Transverse colon (tissue), 4 donors: Measurements from ENCODE around the gene MBD3L2. TPM values are rescaled to one million over a fixed set of nuclear protein-coding genes. Genes with fewer than 3 reads are reported as not detected.

Experiments
- DNase-seq: peaks from one replicate; pipeline ENCODE4 v3.0.0-alpha.2; 2019
- H3K27ac ChIP-seq, 4 donors: fragments of 200-600 bp; sonication (generic); 2 replicates each; pipeline ENCODE4 v1.5.1; 2016 to 2018; ENCODE audit warnings: inconsistent platforms in 4 of 4
- H3K27me3 ChIP-seq: fragments of 200-600 bp; sonication (generic); 2 replicates; pipeline ENCODE4 v1.5.1; 2017; ENCODE audit warnings: inconsistent platforms
- H3K36me3 ChIP-seq, 4 donors: fragments of 200-600 bp; sonication (generic); 2 replicates each; pipeline ENCODE4 v1.5.1; 2017 to 2019; ENCODE audit warnings: inconsistent platforms in 4 of 4
- H3K4me1 ChIP-seq, 4 donors: fragments of 200-600 bp; sonication (generic); 2 replicates each; pipeline ENCODE4 v1.5.1; 2017 to 2020; ENCODE audit warnings: inconsistent platforms in 4 of 4
- H3K4me3 ChIP-seq, 4 donors: fragments of 200-600 bp; sonication (generic); 1 replicate in 1 of 4; 2 replicates in 3 of 4; pipeline versions ENCODE4 v1.5.1 to v1.6.1; 2017 to 2019; ENCODE audit warnings: inconsistent platforms in 4 of 4
- H3K9me3 ChIP-seq, 2 donors: fragments of 200-600 bp; sonication (generic); 2 replicates each; pipeline ENCODE4 v1.5.1; 2017 to 2019; ENCODE audit warnings: inconsistent platforms in 2 of 2
- CTCF ChIP-seq, 5 experiments: fragments of 200-600 bp in 3 of 5; fragments of 450-650 bp in 2 of 5; sonication (generic) in 3 of 5; IDR thresholded peaks; 1 replicate in 2 of 5; 2 replicates in 3 of 5; pipeline ENCODE4 v1.5.1; 2016 to 2017; ENCODE audit warnings: antibody characterized with exemption in 5 of 5, inconsistent platforms in 3 of 5, mild to moderate bottlenecking in 2 of 5, moderate library complexity in 1 of 5
- EP300 ChIP-seq: sonication (generic); formaldehyde crosslinking; IDR thresholded peaks from one replicate; pipeline ENCODE4 v1.6.1; 2017; ENCODE audit warnings: antibody characterized with exemption, low read depth
- POLR2A ChIP-seq: fragments of 450-650 bp; IDR thresholded peaks from one replicate; pipeline ENCODE4 v1.6.1; 2016; ENCODE audit warnings: antibody characterized with exemption, mild to moderate bottlenecking, moderate library complexity
- POLR2AphosphoS5 ChIP-seq, 3 donors: sonication (generic); formaldehyde crosslinking; IDR thresholded peaks; one replicate each; pipeline ENCODE4 v1.6.1; 2016; ENCODE audit warnings: antibody characterized with exemption in 3 of 3
- WGBS, 2 donors: methylation state at CpG; one replicate each; pipeline ENCODE4 v1.1.5; 2018; ENCODE audit warnings: low coverage in 1 of 2; 5-methylcytosine and 5-hydroxymethylcytosine counted together
- in situ Hi-C, 4 donors: fragments of 200-750 bp; cut with MboI; loops; one replicate each; pipeline versions ENCODE4 v1.15.0 to v1.15.1; 2017; ENCODE audit warnings: low sequenced_read_pairs in 3 of 4, low pct_ligation_motif_present in 1 of 4, low pct_unique_long_range_greater_than_20kb in 1 of 4
- intact Hi-C: fragments of 100-400 bp; cut with DNase I; formaldehyde crosslinking; loops from one replicate; pipeline ENCODE4 v1.15.1; 2023; ENCODE audit warnings: low total_unique reads
- total RNA-seq, 4 donors: library from RNA; depleted of rRNA; stranded (reverse); fragments of >200 nt; gene quantifications; one replicate each; pipeline ENCODE4 v1.1.0, GENCODE V29; 2016

Gene MBD3L2
- total RNA-seq, 4 donors from 2014 or later: not detected

DNA sequence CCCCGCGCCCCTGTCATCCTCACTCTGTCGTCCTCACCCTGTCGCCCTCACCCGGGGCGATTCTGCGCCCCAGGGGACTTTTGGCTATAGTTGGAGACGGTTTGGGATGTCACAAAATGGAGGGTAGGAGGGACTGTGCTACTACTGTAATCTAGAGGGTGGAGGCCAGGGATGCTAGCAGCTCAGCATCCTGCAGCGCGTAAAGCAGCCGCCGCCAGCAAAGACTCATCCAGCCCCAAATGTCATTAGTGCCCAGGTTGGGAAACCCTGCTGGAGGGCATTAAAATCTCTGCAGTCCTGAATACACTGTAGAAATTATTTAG is 20.7 kb downstream of the MBD3L2 start:
- no peaks in the 10 kb centered on the region for H3K27me3 ChIP-seq
- peaks cover 8 to 10% (median 8%) of the 10 kb centered on the region in 4 donors for H3K4me1 ChIP-seq
- H3K27ac ChIP-seq: peak overlapping the region; percentile 85 to 88 (median 86)
- intact Hi-C loops: loop anchor here (10.0 kb wide), 1 partner anchor 1585 kb away; no protein-coding TSS in a partner anchor
- H3K9me3 ChIP-seq: no peaks in the 10 kb centered on the region
- TF ChIP-seq CTCF (IDR thresholded peaks at IDR 0.05) (no peak), POLR2A (no peak), EP300 (no peak), POLR2AphosphoS5 (IDR thresholded peaks at IDR 0.05) (no peak)
- in situ Hi-C loops: no loop called here
- DNase-seq: no peak
- peak overlapping the region; percentile 52 to 95 (median 82) for H3K4me3 ChIP-seq
- peaks cover 0 to 34% (median 15%) of the 10 kb centered on the region in 4 donors for H3K36me3 ChIP-seq
- WGBS, 2 donors: 0% methylated on average over 12 of the region's 12 CpGs; no CpG with 5 or more reads in 1 of the 2 donors

DNA sequence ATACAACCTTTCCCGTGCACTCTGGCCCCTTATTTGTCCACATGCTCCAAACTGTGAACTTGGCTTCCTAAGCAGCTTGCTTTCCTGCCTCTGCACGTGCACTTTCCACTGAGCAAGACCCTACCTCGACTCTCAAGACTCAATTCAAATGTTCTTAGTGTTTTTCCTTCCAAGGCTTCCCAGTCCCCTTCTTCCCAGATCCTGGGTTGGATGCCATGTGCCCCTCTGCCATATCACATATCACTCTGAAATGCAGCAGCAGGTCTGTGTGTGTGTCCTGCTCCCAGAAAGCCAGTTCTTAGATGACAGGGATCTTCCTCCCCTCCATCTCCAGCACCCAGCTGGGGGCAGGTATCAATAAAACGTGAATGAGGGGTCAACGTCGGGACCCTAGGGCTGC is 23.4 kb downstream of the MBD3L2 start:
- Histone ChIP-seq H3K4me3 (no peak overlapping the region), H3K36me3 (peaks cover 0 to 60% (median 31%) of the 10 kb centered on the region in 4 donors), H3K27ac (no peak overlapping the region), H3K4me1 (peaks cover 8 to 10% (median 8%) of the 10 kb centered on the region in 4 donors), H3K27me3 (no peaks in the 10 kb centered on the region), H3K9me3 (peaks cover 13 to 21% of the 10 kb centered on the region in 2 donors)
- TF ChIP-seq EP300: no peak
- TF ChIP-seq POLR2AphosphoS5 (IDR thresholded peaks at IDR 0.05): no peak
- TF ChIP-seq CTCF (IDR thresholded peaks at IDR 0.05): no peak
- no peak for TF ChIP-seq POLR2A
- no peak for DNase-seq
- intact Hi-C loops (no loop called here), in situ Hi-C loops (no loop called here)
- 92 to 97% methylated on average over 4 to 6 of the region's 6 CpGs for WGBS, 2 donors

DNA sequence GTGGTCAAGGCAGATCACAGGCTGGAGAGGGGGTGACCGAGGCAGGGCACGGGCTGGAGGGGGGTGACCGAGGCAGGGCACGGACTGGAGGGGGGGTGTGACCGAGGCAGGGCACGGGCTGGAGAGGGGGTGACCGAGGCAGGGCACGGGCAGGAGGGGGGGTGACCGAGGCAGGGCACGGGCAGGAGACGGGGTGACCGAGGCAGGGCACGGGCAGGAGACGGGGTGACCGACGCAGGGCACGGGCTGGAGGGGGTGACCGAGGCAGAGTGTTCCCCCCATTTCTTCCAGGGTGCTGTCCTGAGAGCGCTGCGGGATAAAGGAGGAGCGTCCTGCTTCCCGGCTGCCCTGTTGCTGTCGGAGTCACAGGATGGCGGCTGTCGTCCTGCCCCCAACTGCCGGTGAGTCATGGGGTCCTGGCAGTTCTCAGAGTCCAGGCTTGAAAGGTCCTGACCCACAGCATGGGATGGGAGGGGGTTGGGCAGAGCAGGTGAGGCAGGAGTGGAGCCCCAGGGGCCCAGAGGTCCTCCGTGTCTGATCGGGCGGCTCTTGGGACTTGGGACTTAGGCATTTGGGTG is 25.7 kb downstream of the MBD3L2 start:
- no peak for DNase-seq
- Histone ChIP-seq H3K27ac (no peak overlapping the region), H3K4me3 (no peak overlapping the region), H3K4me1 (peaks cover 8 to 10% (median 8%) of the 10 kb centered on the region in 4 donors), H3K27me3 (no peaks in the 10 kb centered on the region), H3K36me3 (peaks cover 10 to 83% (median 45%) of the 10 kb centered on the region in 4 donors), H3K9me3 (peaks cover 34 to 38% of the 10 kb centered on the region in 2 donors)
- 96% methylated on average over 29 of the region's 29 CpGs; no CpG with 5 or more reads in 1 of the 2 donors for WGBS, 2 donors
- TF ChIP-seq POLR2AphosphoS5 (IDR thresholded peaks at IDR 0.05): no peak
- no peak for TF ChIP-seq EP300
- no peak for TF ChIP-seq CTCF (IDR thresholded peaks at IDR 0.05)
- no peak for TF ChIP-seq POLR2A
- intact Hi-C loops: no loop called here
- in situ Hi-C loops: no loop called here

DNA sequence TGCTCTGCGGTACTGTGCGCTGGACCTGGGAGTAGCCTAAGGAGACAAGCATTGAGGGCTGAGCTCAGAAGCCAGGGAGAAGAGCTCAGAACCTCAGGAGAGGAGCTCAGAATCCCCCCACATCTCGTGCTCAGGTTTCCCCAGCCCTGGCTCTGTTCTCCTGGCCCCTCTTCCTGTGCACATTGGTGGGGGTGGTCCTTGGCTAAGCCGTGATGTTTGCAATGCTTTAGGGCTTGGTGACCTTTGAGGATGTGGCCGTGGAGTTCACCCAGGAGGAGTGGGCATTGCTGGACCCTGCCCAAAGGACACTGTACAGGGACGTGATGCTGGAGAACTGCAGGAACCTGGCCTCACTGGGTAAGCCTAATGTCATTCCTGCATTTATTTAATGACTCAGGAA is 27.0 kb downstream of the MBD3L2 start:
- Histone ChIP-seq H3K27ac (no peak overlapping the region), H3K36me3 (peaks cover 10 to 94% (median 58%) of the 10 kb centered on the region in 4 donors), H3K9me3 (peaks cover 48 to 52% of the 10 kb centered on the region in 2 donors), H3K4me1 (no peaks in the 10 kb centered on the region), H3K27me3 (no peaks in the 10 kb centered on the region), H3K4me3 (no peak overlapping the region)
- WGBS, 2 donors: 96% methylated on average over 6 of the region's 6 CpGs; no CpG with 5 or more reads in 1 of the 2 donors
- no peak for DNase-seq
- intact Hi-C loops (no loop called here), in situ Hi-C loops (no loop called here)
- TF ChIP-seq CTCF (IDR thresholded peaks at IDR 0.05): no peak
- TF ChIP-seq POLR2AphosphoS5 (IDR thresholded peaks at IDR 0.05): no peak
- no peak for TF ChIP-seq EP300
- no peak for TF ChIP-seq POLR2A
